G401 (cell line): Measurements from ENCODE around the gene SFT2D2. TPM values are rescaled to one million over a fixed set of nuclear protein-coding genes. Genes with fewer than 3 reads are reported as not detected.

Source experiments
- DNase-seq: peaks from one replicate; pipeline ENCODE4 v3.0.0-alpha.2; 2015; ENCODE audit warnings: low spot score
- in situ Hi-C: cut with HindIII; loops from 2 replicates; pipeline ENCODE4 v1.10.0; 2016; ENCODE audit warnings: low sequenced_read_pairs, mixed read lengths
- total RNA-seq: library from RNA; depleted of rRNA; stranded (reverse); fragments of >200 nt; shearing (Covaris generic); gene quantifications from 2 replicates; pipeline ENCODE4 v1.2.3, GENCODE V29; 2014; rRNA removed

SFT2D2 gene
- total RNA-seq, 1 experiment from 2014 or later = 18.4 TPM

DNA sequence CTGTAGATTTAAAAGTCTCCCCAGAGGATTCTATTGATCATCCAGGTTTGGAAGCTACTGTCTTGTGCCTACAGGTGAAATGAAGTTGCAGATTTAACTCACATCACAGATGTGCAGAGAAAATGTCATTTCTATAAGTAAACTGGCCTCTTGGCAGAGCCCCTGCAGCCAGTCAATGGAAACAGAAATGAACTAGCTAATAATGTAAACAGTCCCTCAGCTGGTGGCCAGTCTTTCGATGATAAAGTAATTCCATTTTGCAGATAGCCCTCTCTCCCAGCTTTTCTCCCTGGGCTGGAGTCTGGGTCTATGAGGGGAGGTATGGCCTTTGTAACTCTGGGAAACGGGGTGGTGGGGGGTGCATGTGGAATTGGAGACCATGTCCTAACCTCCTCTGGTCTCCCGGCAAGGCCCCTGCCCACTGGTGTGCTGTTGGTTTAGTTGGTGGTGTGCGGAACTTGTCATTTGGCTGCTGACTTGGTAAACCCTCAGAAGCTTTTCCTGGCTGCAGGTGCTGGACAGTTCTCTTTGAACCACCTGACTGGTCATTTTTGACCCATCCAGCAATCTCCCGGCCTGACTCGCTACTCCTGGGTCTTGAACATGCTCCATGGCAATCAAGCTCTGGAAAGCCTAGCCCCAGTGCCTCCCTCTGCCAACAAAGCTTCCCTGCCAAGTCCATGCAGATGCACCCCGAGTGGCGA lies 69.8 kb downstream of the SFT2D2 start:
- in situ Hi-C loops = no loop called here
- no peak for DNase-seq

GRCh38 chr1:168297019-168297730 lies 71.4 kb downstream of the SFT2D2 start:
- no peak for DNase-seq
- in situ Hi-C loops = no loop called here

GRCh38 chr1:168298446-168298845 lies 72.6 kb downstream of the SFT2D2 start:
- in situ Hi-C loops = no loop called here
- no peak for DNase-seq

- in situ Hi-C loops = no loop called here
- no peak for DNase-seq
Measured at GRCh38 chr1:168300626-168301025, 74.8 kb downstream of the SFT2D2 start.

DNA sequence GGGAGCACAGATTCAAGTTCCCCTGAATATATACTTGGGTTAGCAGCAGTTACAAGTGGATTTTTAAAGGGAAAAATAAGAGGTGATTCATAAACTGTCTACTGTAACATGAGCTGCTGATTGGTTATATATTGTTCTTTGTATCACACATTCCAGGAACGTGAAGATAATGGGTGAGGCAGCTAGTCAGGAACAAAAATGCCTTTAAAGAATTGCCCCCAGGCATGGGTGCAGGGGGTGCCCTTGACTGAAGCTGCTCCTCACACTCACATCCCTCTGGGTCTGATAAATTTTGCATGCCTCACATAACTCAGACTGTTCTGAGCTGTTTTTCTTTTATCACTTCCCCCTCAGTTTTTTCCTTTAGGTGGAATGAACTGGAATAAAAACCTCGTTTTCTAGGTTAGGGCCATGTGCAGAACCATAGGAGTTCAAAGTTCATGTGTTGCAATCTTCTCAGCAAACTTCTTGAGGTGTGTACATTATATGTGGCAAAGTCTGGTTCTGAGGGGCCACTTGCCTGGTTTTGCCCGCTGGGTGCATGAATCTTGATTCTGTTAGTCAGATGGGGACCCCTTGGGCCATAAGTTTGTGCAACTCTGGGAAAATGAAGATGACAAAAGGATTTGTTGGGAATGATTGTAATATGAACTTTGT lies 76.0 kb downstream of the SFT2D2 start:
- no peak for DNase-seq
- in situ Hi-C loops = no loop called here

Other genes with a start within 250 kb of the SFT2D2 start
- 5.6 and 10.1 TPM in 2 replicates for gene GPR161, start 89.1 kb upstream of the SFT2D2 start, total RNA-seq
- 23.8 and 41.4 TPM in 2 replicates for gene TIPRL, start 47.0 kb upstream of the SFT2D2 start, total RNA-seq
- 0.07 TPM in 1 of 2 replicates, not detected in the other for gene TBX19, start 54.9 kb downstream of the SFT2D2 start, total RNA-seq